HepG2 (cell line): ENCODE measurements around the gene ARHGDIG. TPM values are rescaled to one million over a fixed set of nuclear protein-coding genes. Genes with fewer than 3 reads are reported as not detected.
"Not testable (repeated sequence)": the region's sequence is repeated elsewhere in the genome, so short reads cannot be mapped to it uniquely, and the experiment has no call there.

Experiments
- ATAC-seq: fragments of 200-7000 bp; cut with Tn5 transposase; 3 replicates; pipeline ENCODE4 v1.9.1; 2020; ENCODE audit warnings: mild to moderate bottlenecking, moderate library complexity
- BruUV-seq: library from RNA; stranded (reverse); fragments of 400-500 nt; replicated peaks from 2 replicates; lab custom pipeline; 2021; lab: Mats Ljungman, UMichigan
- CTCF ChIA-PET: fragments of 300-600 bp; formaldehyde crosslinking; extraction: SDS; loops from one replicate; lab custom pipeline; 2021; ENCODE audit warnings: low total read pairs, inconsistent platforms, low intra/inter-chr PET ratio; lab: Yijun Ruan, JAX
- POLR2A ChIA-PET: fragments of 350-600 bp; sonication (Branson Sonifier 250); formaldehyde crosslinking; loops from one replicate; lab custom pipeline; 2020; ENCODE audit warnings: antibody characterized with exemption, inconsistent platforms; lab: Yijun Ruan, JAX
- DNase-seq: peaks from one replicate; pipeline ENCODE4 v3.0.0-alpha.2; 2015; ENCODE audit warnings: low spot score
- FAIRE-seq: peaks from 3 replicates; lab custom pipeline; 2011; peaks lifted over from hg19 to GRCh38; lab: Jason Lieb, UNC
- H2AFZ ChIP-seq: one replicate; pipeline ENCODE4 v1.6.1; 2011; ENCODE audit warnings: low read length, inconsistent platforms
- H3K27ac ChIP-seq: fragments of 300-600 bp; 3 replicates; pipeline ENCODE4 v1.8.0; 2011; ENCODE audit warnings: mixed run types, mild to moderate bottlenecking, mixed read lengths, low read length, inconsistent platforms; ENCODE audit not compliant: insufficient read depth; ENCODE audit errors: extremely low read length
- H3K27me3 ChIP-seq, 2 experiments: fragments of 200-600 bp in 1 of 2; 2 replicates in 1 of 2; 3 replicates in 1 of 2; pipeline versions ENCODE4 v1.6.0 to v1.8.0; 2011; ENCODE audit warnings: low read length in 2 of 2, mild to moderate bottlenecking in 2 of 2, moderate library complexity in 2 of 2, inconsistent platforms in 1 of 2; ENCODE audit not compliant: insufficient read depth in 2 of 2, control insufficient read depth in 1 of 2
- H3K36me3 ChIP-seq, 2 experiments: fragments of 200-600 bp in 1 of 2; replicated peaks in 1 of 2; 2 replicates in 1 of 2; 3 replicates in 1 of 2; pipeline versions ENCODE4 v1.5.1 to v1.8.0; 2011; ENCODE audit warnings: low read length in 2 of 2, inconsistent platforms in 1 of 2; ENCODE audit not compliant: insufficient read depth in 2 of 2, control insufficient read depth in 1 of 2
- H3K4me1 ChIP-seq: 2 replicates; pipeline ENCODE4 v1.5.1; 2012; ENCODE audit warnings: low read length, inconsistent platforms; ENCODE audit not compliant: insufficient read depth
- H3K4me2 ChIP-seq: 2 replicates; pipeline ENCODE4 v1.6.0; 2011; ENCODE audit warnings: low read depth, low read length, inconsistent platforms
- H3K4me3 ChIP-seq, 3 experiments: fragments of 200-600 bp in 1 of 3; sonication (generic), shearing (Covaris generic) in 1 of 3; replicated peaks in 1 of 3; 2 replicates each; pipeline ENCODE4 v1.5.1; 2011 to 2016; ENCODE audit warnings: low read length in 3 of 3, inconsistent platforms in 2 of 3, low read depth in 2 of 3, mild to moderate bottlenecking in 2 of 3, control low read depth in 1 of 3, mixed read lengths in 1 of 3; ENCODE audit not compliant: insufficient read depth in 1 of 3
- H3K79me2 ChIP-seq: one replicate; pipeline ENCODE4 v1.6.1; 2011; ENCODE audit warnings: low read length, inconsistent platforms; ENCODE audit not compliant: insufficient read depth
- H3K9ac ChIP-seq: 2 replicates; pipeline ENCODE4 v1.6.0; 2011; ENCODE audit warnings: mild to moderate bottlenecking, low read depth, low read length, inconsistent platforms; ENCODE audit not compliant: insufficient read depth
- H3K9me3 ChIP-seq: 2 replicates; pipeline ENCODE4 v1.5.1; 2012; ENCODE audit warnings: mild to moderate bottlenecking, low read length
- H4K20me1 ChIP-seq: 2 replicates; pipeline ENCODE4 v1.6.0; 2011; ENCODE audit warnings: inconsistent platforms, mild to moderate bottlenecking, low read length, moderate library complexity; ENCODE audit not compliant: insufficient read depth
- AGO2 ChIP-seq: fragments of 200-400 bp; formaldehyde crosslinking; optimal IDR thresholded peaks from 2 replicates; pipeline ENCODE3; 2017; ENCODE audit warnings: mild to moderate bottlenecking, low read depth, low read length, moderate library complexity
- HNF4A ChIP-seq: sonication (generic); formaldehyde crosslinking; IDR thresholded peaks from 2 replicates; pipeline ENCODE4 v1.4.0; 2020; ENCODE audit warnings: missing genetic modification reagents
- HOXA9 ChIP-seq: sonication (generic); formaldehyde crosslinking; IDR thresholded peaks from 2 replicates; pipeline ENCODE4 v1.8.1; 2022; ENCODE audit warnings: missing genetic modification reagents, mild to moderate bottlenecking, moderate library complexity, borderline replicate concordance
- NFRKB ChIP-seq: fragments of 450-650 bp; IDR thresholded peaks from 2 replicates; pipeline ENCODE4 v1.6.1; 2017
- TEAD2 ChIP-seq: sonication (generic); formaldehyde crosslinking; IDR thresholded peaks from 2 replicates; pipeline ENCODE4 v1.9.0; 2021; ENCODE audit warnings: missing genetic modification reagents
- ZFP41 ChIP-seq: sonication (generic); formaldehyde crosslinking; IDR thresholded peaks from 2 replicates; pipeline ENCODE4 v1.4.0; 2020; ENCODE audit warnings: mild to moderate bottlenecking, missing genetic modification reagents, borderline replicate concordance
- ZNF382 ChIP-seq: sonication (generic); formaldehyde crosslinking; IDR thresholded peaks from 2 replicates; pipeline ENCODE4 v1.5.0; 2020; ENCODE audit warnings: missing genetic modification reagents, mild to moderate bottlenecking, borderline replicate concordance
- ZNF672 ChIP-seq: sonication (generic); formaldehyde crosslinking; IDR thresholded peaks from 2 replicates; pipeline ENCODE4 v1.8.1; 2022; ENCODE audit warnings: missing genetic modification reagents
- ZNF780A ChIP-seq: sonication (generic); formaldehyde crosslinking; IDR thresholded peaks from 2 replicates; pipeline ENCODE4 v1.8.0; 2022; ENCODE audit warnings: mild to moderate bottlenecking, missing genetic modification reagents, moderate library complexity
- ZNF83 ChIP-seq: sonication (generic); formaldehyde crosslinking; IDR thresholded peaks from 2 replicates; pipeline ENCODE4 v1.4.0; 2020; ENCODE audit warnings: missing genetic modification reagents, mild to moderate bottlenecking, borderline replicate concordance
- WGBS: methylation state at CpG from one replicate; pipeline ENCODE4 v1.1.6; 2017; ENCODE audit warnings: low lambda C conversion rate; 5-methylcytosine and 5-hydroxymethylcytosine counted together
- in situ Hi-C: cut with HindIII; loops from 2 replicates; pipeline ENCODE4 v1.10.0; 2017; ENCODE audit warnings: low pct_unique_long_range_greater_than_20kb; ENCODE audit not compliant: extremely low pct_ligation_motif_present
- intact Hi-C: fragments of 100-400 bp; cut with micrococcal nuclease; formaldehyde crosslinking; loops from one replicate; pipeline ENCODE4 v1.10.0; 2022; ENCODE audit not compliant: unreplicated experiment
- polyA plus RNA-seq, 8 experiments: library from polyadenylated mRNA; depleted of rRNA in 3 of 8; stranded (reverse) in 7 of 8; unstranded in 1 of 8; fragments of >200 nt; fragmentation: Illumina TruSeq in 4 of 8; extraction: Trizol in 4 of 8; gene quantifications; 2 replicates each; pipeline versions ENCODE4 v1.2.1 to v1.2.3, GENCODE V29; 2011 to 2016; ENCODE audit warnings: low read depth in 4 of 8, missing spikeins in 1 of 8, mixed read lengths in 1 of 8; ENCODE audit not compliant: insufficient read depth in 1 of 8
- total RNA-seq, 5 experiments: library from RNA; depleted of rRNA; stranded (reverse); fragments of >200 nt; fragmentation: Illumina TruSeq; extraction: Trizol; gene quantifications; 2 replicates each; pipeline ENCODE4 v1.2.3, GENCODE V29; 2016; ENCODE audit warnings: low read depth in 1 of 5
- TF ChIP-seq, protein P1 (sequence below): sonication (generic); formaldehyde crosslinking; IDR thresholded peaks from 2 replicates; pipeline ENCODE4 v1.5.0; 2020; ENCODE audit warnings: mild to moderate bottlenecking, missing genetic modification reagents, borderline replicate concordance
- TF ChIP-seq, protein P2 (sequence below): fragments of 450-650 bp; IDR thresholded peaks from 2 replicates; pipeline ENCODE4 v1.6.1; 2016

The ARHGDIG gene
- total and polyA plus RNA-seq, 2 of the 13 experiments (the other 11 are each of a cell fraction or from before 2014, with no cell fraction given) = 0.24 to 0.48 TPM

DNA sequence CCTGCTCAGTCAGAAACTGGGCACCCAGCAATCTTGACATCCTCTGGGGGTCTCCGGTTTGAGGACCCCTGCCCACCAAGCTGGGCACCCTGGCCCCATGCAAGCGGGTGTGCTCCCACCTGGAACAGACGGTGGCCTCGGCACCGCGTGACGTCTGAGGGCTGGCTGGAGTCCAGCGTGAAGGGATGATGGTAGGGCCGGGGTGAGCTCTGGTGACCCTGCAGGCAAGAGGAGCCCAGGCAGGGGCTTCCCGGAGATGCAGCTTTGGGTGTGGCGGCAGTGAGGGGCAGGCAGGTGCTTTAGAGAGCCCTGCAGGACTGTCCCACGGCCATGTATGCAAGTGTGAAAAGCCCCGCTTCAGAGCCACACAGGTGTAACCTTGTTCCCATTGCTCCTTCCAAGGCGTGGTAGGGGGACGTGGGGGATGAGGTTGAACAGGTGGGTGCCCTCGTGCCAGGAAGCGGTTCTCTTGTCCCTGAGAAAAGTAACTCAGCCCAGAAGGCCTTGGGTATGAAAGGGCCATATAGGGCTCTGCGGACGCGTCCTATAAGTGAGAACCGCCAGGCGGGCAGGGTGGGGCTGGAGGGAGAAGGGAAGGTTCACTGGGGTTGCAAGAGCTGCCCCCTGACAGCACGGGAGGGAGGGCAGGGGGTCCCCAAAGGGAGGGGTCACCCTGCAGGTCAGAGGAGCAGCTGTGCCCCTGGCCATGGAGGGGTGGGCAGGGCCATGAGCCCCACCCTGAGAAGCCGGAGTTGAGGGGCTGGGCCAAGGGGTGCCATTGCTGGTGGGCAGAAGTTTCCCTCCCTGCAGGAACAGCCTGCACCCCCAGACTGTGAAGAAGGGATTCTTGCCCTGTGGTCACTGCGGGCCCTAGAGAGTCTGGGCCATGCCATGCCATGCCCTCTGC lies 13.9 kb upstream of the ARHGDIG start:
- Histone ChIP-seq H3K27ac (no peak overlapping the region), H3K36me3 (peaks cover 3 to 10% of the 10 kb centered on the region in 2 experiments; a peak in 2 of 5 replicates), H4K20me1 (no peaks in the 10 kb centered on the region), H3K9ac (no peak overlapping the region), H3K4me1 (peaks cover 26% of the 10 kb centered on the region), H3K9me3 (no peaks in the 10 kb centered on the region), H3K4me2 (no peak overlapping the region), H3K79me2 (no peaks in the 10 kb centered on the region), H2AFZ (no peak overlapping the region), H3K27me3 (peaks cover 18 to 31% of the 10 kb centered on the region in 2 experiments; a peak in 4 of 5 replicates), H3K4me3 (no peak overlapping the region)
- FAIRE-seq (no peak), DNase-seq (no peak), ATAC-seq (no peak)
- intact Hi-C loops (no loop called here), in situ Hi-C loops (no loop called here)
- TF ChIP-seq ZFP41 (CRISPR knock-in tag) (no peak), AGO2 (peak; percentile 52), TEAD2 (CRISPR knock-in tag) (no peak), NFRKB (no peak), ZNF83 (no peak), ZNF382 (CRISPR knock-in tag) (no peak), HNF4A (CRISPR knock-in tag) (no peak)
- BruUV-seq = no TSS peak
- ChIA-PET POLR2A (no interaction called here), CTCF (no interaction called here)
- 87% methylated on average over 22 of the region's 25 CpGs for WGBS

DNA sequence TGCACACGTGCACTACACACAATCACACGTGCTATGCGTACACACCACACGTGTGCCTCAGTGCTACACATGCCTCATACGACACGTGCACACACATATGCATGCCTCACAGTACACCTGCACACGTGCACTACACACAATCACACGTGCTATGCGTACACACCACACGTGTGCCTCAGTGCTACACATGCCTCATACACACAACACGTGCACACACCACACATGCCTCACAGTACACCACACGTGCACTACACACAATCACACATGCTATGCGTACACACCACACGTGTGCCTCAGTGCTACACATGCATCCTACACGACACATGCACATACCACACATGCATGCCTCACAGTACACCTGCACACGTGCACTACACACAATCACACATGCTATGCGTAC lies 12.8 kb upstream of the ARHGDIG start:
- ATAC-seq, CTCF ChIA-PET, H3K79me2 ChIP-seq, H3K27ac ChIP-seq, H4K20me1 ChIP-seq, H2AFZ ChIP-seq, in situ Hi-C loops, H3K4me3 ChIP-seq, H3K4me2 ChIP-seq, intact Hi-C loops, H3K9me3 ChIP-seq, FAIRE-seq, DNase-seq, BruUV-seq, POLR2A ChIA-PET, H3K9ac ChIP-seq, H3K36me3 ChIP-seq: not testable (repeated sequence)
- Histone ChIP-seq H3K27me3 (peaks cover 18 to 41% of the 10 kb centered on the region in 2 experiments; a peak in 4 of 5 replicates), H3K4me1 (peaks cover 28% of the 10 kb centered on the region)
- 84% methylated on average over 17 of the region's 17 CpGs for WGBS
- 0 out of 2 replicates have a peak, but pooled peaks have one; percentile 18 for TF ChIP-seq ZNF672 (CRISPR knock-in tag)
- 0 out of 2 replicates have a peak, but pooled peaks have one; percentile 31 for TF ChIP-seq ZNF780A (CRISPR knock-in tag)
- 0 out of 2 replicates have a peak, but pooled peaks have one; percentile 23 for TF ChIP-seq HOXA9 (CRISPR knock-in tag)
- TF ChIP-seq, protein P1, sequence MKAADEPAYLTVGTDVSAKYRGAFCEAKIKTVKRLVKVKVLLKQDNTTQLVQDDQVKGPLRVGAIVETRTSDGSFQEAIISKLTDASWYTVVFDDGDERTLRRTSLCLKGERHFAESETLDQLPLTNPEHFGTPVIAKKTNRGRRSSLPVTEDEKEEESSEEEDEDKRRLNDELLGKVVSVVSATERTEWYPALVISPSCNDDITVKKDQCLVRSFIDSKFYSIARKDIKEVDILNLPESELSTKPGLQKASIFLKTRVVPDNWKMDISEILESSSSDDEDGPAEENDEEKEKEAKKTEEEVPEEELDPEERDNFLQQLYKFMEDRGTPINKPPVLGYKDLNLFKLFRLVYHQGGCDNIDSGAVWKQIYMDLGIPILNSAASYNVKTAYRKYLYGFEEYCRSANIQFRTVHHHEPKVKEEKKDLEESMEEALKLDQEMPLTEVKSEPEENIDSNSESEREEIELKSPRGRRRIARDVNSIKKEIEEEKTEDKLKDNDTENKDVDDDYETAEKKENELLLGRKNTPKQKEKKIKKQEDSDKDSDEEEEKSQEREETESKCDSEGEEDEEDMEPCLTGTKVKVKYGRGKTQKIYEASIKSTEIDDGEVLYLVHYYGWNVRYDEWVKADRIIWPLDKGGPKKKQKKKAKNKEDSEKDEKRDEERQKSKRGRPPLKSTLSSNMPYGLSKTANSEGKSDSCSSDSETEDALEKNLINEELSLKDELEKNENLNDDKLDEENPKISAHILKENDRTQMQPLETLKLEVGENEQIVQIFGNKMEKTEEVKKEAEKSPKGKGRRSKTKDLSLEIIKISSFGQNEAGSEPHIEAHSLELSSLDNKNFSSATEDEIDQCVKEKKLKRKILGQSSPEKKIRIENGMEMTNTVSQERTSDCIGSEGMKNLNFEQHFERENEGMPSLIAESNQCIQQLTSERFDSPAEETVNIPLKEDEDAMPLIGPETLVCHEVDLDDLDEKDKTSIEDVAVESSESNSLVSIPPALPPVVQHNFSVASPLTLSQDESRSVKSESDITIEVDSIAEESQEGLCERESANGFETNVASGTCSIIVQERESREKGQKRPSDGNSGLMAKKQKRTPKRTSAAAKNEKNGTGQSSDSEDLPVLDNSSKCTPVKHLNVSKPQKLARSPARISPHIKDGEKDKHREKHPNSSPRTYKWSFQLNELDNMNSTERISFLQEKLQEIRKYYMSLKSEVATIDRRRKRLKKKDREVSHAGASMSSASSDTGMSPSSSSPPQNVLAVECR (CRISPR knock-in tag) = peak; percentile 14; the same call in 1 of the 2 replicates
- TF ChIP-seq, protein P2, sequence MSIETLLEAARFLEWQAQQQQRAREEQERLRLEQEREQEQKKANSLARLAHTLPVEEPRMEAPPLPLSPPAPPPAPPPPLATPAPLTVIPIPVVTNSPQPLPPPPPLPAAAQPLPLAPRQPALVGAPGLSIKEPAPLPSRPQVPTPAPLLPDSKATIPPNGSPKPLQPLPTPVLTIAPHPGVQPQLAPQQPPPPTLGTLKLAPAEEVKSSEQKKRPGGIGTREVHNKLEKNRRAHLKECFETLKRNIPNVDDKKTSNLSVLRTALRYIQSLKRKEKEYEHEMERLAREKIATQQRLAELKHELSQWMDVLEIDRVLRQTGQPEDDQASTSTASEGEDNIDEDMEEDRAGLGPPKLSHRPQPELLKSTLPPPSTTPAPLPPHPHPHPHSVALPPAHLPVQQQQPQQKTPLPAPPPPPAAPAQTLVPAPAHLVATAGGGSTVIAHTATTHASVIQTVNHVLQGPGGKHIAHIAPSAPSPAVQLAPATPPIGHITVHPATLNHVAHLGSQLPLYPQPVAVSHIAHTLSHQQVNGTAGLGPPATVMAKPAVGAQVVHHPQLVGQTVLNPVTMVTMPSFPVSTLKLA = peak; percentile 98
